ENCODE measurements around the gene CTNNAL1. TPM values are rescaled to one million over a fixed set of nuclear protein-coding genes. Genes with fewer than 3 reads are reported as not detected.

CTNNAL1 gene
- total RNA-seq, 1 donor from 2014 or later, result 21.7 TPM

GRCh38 chr9:109028457-109028856 is 15.2 kb upstream of the CTNNAL1 start:
- no peak for DNase-seq (ENCODE audit: low spot score)

GRCh38 chr9:109027176-109027575 is 13.9 kb upstream of the CTNNAL1 start:
- DNase-seq (ENCODE audit: low spot score), result no peak

- no peak for DNase-seq (ENCODE audit: low spot score)
Measured at GRCh38 chr9:109026306-109026705, 13.0 kb upstream of the CTNNAL1 start.

- no peak for DNase-seq (ENCODE audit: low spot score)
Measured at GRCh38 chr9:109022873-109023272, 9.6 kb upstream of the CTNNAL1 start.

- DNase-seq (ENCODE audit: low spot score), result no peak
Measured at GRCh38 chr9:109020581-109021511, 7.5 kb upstream of the CTNNAL1 start.

GRCh38 chr9:109020113-109020512 is 6.8 kb upstream of the CTNNAL1 start:
- DNase-seq (ENCODE audit: low spot score), result no peak

GRCh38 chr9:109019420-109019819 is 6.1 kb upstream of the CTNNAL1 start:
- no peak for DNase-seq (ENCODE audit: low spot score)

GRCh38 chr9:109017493-109017892 is 4.2 kb upstream of the CTNNAL1 start:
- DNase-seq (ENCODE audit: low spot score), result no peak

- DNase-seq (ENCODE audit: low spot score), result no peak
Measured at GRCh38 chr9:109017061-109017460, 3.8 kb upstream of the CTNNAL1 start.

GRCh38 chr9:109016132-109016531 is 2.8 kb upstream of the CTNNAL1 start:
- no peak for DNase-seq (ENCODE audit: low spot score)

- DNase-seq (ENCODE audit: low spot score), result peak; percentile 14
Measured at GRCh38 chr9:109014608-109015280, 1.4 kb upstream of the CTNNAL1 start.

- DNase-seq (ENCODE audit: low spot score), result peak; percentile 18
Measured at GRCh38 chr9:109013679-109014607, 644 bp upstream of the CTNNAL1 start.

- peak; percentile 45 for DNase-seq (ENCODE audit: low spot score)
Measured at GRCh38 chr9:109012009-109012875, 1.1 kb downstream of the CTNNAL1 start.

GRCh38 chr9:109011231-109011671 is 2.0 kb downstream of the CTNNAL1 start:
- no peak for DNase-seq (ENCODE audit: low spot score)

- no peak for DNase-seq (ENCODE audit: low spot score)
Measured at GRCh38 chr9:109010746-109011145, 2.6 kb downstream of the CTNNAL1 start.

- DNase-seq (ENCODE audit: low spot score), result no peak
Measured at GRCh38 chr9:109005678-109006077, 7.6 kb downstream of the CTNNAL1 start.

- no peak for DNase-seq (ENCODE audit: low spot score)
Measured at GRCh38 chr9:109003116-109003515, 10.2 kb downstream of the CTNNAL1 start.

GRCh38 chr9:109002141-109002540 is 11.2 kb downstream of the CTNNAL1 start:
- no peak for DNase-seq (ENCODE audit: low spot score)

- DNase-seq (ENCODE audit: low spot score), result no peak
Measured at GRCh38 chr9:109001275-109001676, 12.0 kb downstream of the CTNNAL1 start.

- no peak for DNase-seq (ENCODE audit: low spot score)
Measured at GRCh38 chr9:108997112-108997511, 16.2 kb downstream of the CTNNAL1 start.

- no peak for DNase-seq (ENCODE audit: low spot score)
Measured at GRCh38 chr9:108996643-108997042, 16.7 kb downstream of the CTNNAL1 start.

All from mucosa of gallbladder (tissue), 1 donor.